Measurements from ENCODE around the gene LHFPL2.

LHFPL2 gene

DNA sequence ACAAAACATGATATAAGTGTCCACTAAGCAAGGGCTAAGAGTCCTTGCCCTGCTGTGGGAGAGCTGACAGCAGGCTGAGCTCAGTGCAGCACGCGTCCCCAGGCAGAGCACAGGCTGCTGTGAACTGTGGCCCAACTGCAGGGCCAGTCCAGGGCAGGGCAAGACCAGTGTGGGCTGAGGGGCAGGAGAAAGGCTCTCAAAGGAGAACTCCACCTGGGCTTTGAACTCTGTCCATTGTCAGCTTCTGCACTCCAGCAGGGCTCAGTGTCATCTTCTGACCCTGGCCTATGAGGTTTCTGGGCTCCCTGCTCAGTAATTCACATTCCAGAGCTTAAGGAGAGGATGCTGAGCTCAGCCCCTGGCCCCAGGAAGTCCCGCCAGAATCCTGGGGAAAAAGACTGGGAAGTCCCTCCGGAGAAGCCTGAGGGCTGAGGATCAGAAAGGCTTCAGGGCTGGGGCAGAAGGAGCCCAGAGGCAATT, 37.4 kb downstream of the LHFPL2 start:
- peaks cover 7 to 10% of the 10 kb centered on the region in 2 donors for H3K4me1 ChIP-seq (ENCODE audit: control insufficient read depth in 1 of 2, insufficient read depth in 2 of 2, low read length in 2 of 2)
- no peaks in the 10 kb centered on the region for H3K27me3 ChIP-seq (ENCODE audit: control insufficient read depth in 1 of 2, insufficient read depth in 2 of 2, low read length in 2 of 2)
- no peaks in the 10 kb centered on the region for H3K9me3 ChIP-seq (ENCODE audit: control insufficient read depth in 1 of 2, low read length in 2 of 2)
- no peak overlapping the region for H3K9ac ChIP-seq (ENCODE audit: low read depth in 1 of 2, low read length in 2 of 2)
- no peak overlapping the region for H3K4me3 ChIP-seq (ENCODE audit: low read depth in 1 of 2, low read length in 2 of 2)
- no peak overlapping the region for H3K27ac ChIP-seq (ENCODE audit: low read depth, low read length)
- H3K36me3 ChIP-seq (ENCODE audit: control insufficient read depth in 1 of 2, insufficient read depth in 2 of 2, low read length in 2 of 2), result peaks cover 0 to 15% of the 10 kb centered on the region in 2 donors

DNA sequence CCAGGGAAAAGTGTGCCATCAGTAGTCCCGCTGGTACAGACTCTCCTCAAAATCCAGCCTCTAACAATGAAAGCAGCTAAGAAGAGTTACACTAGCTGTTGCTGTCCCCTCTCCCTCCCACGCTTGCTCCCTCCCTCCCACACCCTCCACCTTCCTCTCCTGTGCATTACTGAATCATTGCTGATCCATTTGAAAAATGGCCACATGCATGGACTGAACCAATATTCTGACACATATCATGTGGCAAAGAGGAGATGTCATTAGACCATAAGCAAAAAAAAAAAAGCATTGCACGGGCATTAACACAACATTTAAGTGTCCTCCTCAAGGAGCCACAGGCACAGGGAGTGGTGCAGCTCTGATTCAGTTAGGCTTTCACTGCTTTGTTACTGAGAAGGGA, 37.9 kb downstream of the LHFPL2 start:
- no peak overlapping the region for H3K4me3 ChIP-seq (ENCODE audit: low read depth in 1 of 2, low read length in 2 of 2)
- H3K27me3 ChIP-seq (ENCODE audit: control insufficient read depth in 1 of 2, insufficient read depth in 2 of 2, low read length in 2 of 2), result no peaks in the 10 kb centered on the region
- H3K9me3 ChIP-seq (ENCODE audit: control insufficient read depth in 1 of 2, low read length in 2 of 2), result no peaks in the 10 kb centered on the region
- H3K27ac ChIP-seq (ENCODE audit: low read depth, low read length), result no peak overlapping the region
- H3K9ac ChIP-seq (ENCODE audit: low read depth in 1 of 2, low read length in 2 of 2), result no peak overlapping the region
- peaks cover 0 to 15% of the 10 kb centered on the region in 2 donors for H3K36me3 ChIP-seq (ENCODE audit: control insufficient read depth in 1 of 2, insufficient read depth in 2 of 2, low read length in 2 of 2)
- H3K4me1 ChIP-seq (ENCODE audit: control insufficient read depth in 1 of 2, insufficient read depth in 2 of 2, low read length in 2 of 2), result peaks cover 7 to 9% of the 10 kb centered on the region in 2 donors

DNA sequence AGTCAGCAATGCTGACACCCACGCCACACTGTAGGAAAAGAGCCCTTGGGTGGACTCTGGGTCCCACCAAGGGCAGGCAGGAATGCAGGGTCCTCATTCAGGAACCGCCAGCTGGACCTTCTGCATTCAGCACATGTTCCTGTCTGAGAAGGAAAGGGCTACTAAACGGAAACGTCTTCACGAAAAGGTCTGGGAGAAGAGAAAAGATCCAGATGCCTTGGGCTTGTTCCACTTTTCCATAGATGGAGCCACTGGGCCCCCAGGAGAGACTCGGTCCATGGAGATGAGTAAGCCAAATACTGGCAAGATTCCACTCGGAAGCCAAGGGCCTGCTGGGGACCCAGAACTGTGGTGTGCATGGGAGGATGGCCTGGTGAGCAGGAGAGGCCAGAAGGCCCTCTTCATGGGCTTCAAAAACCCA, 38.4 kb downstream of the LHFPL2 start:
- Histone ChIP-seq H3K9me3 (ENCODE audit: control insufficient read depth in 1 of 2, low read length in 2 of 2) (no peaks in the 10 kb centered on the region), H3K27me3 (ENCODE audit: control insufficient read depth in 1 of 2, insufficient read depth in 2 of 2, low read length in 2 of 2) (no peaks in the 10 kb centered on the region), H3K27ac (ENCODE audit: low read depth, low read length) (no peak overlapping the region), H3K9ac (ENCODE audit: low read depth in 1 of 2, low read length in 2 of 2) (no peak overlapping the region), H3K4me3 (ENCODE audit: low read depth in 1 of 2, low read length in 2 of 2) (no peak overlapping the region), H3K4me1 (ENCODE audit: control insufficient read depth in 1 of 2, insufficient read depth in 2 of 2, low read length in 2 of 2) (peaks cover 6 to 9% of the 10 kb centered on the region in 2 donors), H3K36me3 (ENCODE audit: control insufficient read depth in 1 of 2, insufficient read depth in 2 of 2, low read length in 2 of 2) (peaks cover 0 to 15% of the 10 kb centered on the region in 2 donors)

DNA sequence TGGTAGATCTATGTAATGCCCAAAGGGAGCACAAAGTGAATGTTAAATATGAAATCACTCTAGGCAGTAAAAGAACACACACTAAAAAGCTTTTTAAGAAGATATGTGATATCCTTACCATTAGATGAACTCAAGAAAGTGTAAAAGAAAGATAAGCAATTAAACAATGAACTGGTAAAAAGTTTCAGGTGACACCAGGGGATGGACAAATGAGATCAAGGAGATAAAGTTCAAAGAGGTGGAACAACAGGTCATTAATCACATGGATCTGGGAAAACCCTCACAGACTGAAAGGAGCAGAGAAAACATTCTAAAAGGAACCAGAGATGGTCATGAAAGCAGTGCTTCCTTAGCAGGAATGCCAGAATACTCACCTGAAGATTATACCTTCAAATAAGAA, 40.7 kb downstream of the LHFPL2 start:
- Histone ChIP-seq H3K9me3 (ENCODE audit: control insufficient read depth in 1 of 2, low read length in 2 of 2) (no peaks in the 10 kb centered on the region), H3K27me3 (ENCODE audit: control insufficient read depth in 1 of 2, insufficient read depth in 2 of 2, low read length in 2 of 2) (no peaks in the 10 kb centered on the region), H3K4me1 (ENCODE audit: control insufficient read depth in 1 of 2, insufficient read depth in 2 of 2, low read length in 2 of 2) (peaks cover 6 to 14% of the 10 kb centered on the region in 2 donors), H3K36me3 (ENCODE audit: control insufficient read depth in 1 of 2, insufficient read depth in 2 of 2, low read length in 2 of 2) (peaks cover 0 to 11% of the 10 kb centered on the region in 2 donors), H3K27ac (ENCODE audit: low read depth, low read length) (no peak overlapping the region), H3K9ac (ENCODE audit: low read depth in 1 of 2, low read length in 2 of 2) (no peak overlapping the region), H3K4me3 (ENCODE audit: low read depth in 1 of 2, low read length in 2 of 2) (no peak overlapping the region)

GRCh38 chr5:78606241-78606640, 42.3 kb downstream of the LHFPL2 start:
- Histone ChIP-seq H3K4me1 (ENCODE audit: control insufficient read depth in 1 of 2, insufficient read depth in 2 of 2, low read length in 2 of 2) (peaks cover 6 to 20% of the 10 kb centered on the region in 2 donors), H3K27ac (ENCODE audit: low read depth, low read length) (no peak overlapping the region)

GRCh38 chr5:78605611-78606010, 43.0 kb downstream of the LHFPL2 start:
- no peak overlapping the region for H3K4me3 ChIP-seq (ENCODE audit: low read depth in 1 of 2, low read length in 2 of 2)
- peaks cover 6 to 20% of the 10 kb centered on the region in 2 donors for H3K4me1 ChIP-seq (ENCODE audit: control insufficient read depth in 1 of 2, insufficient read depth in 2 of 2, low read length in 2 of 2)
- H3K36me3 ChIP-seq (ENCODE audit: control insufficient read depth in 1 of 2, insufficient read depth in 2 of 2, low read length in 2 of 2), result peaks cover 0 to 9% of the 10 kb centered on the region in 2 donors
- H3K27me3 ChIP-seq (ENCODE audit: control insufficient read depth in 1 of 2, insufficient read depth in 2 of 2, low read length in 2 of 2), result no peaks in the 10 kb centered on the region
- H3K9me3 ChIP-seq (ENCODE audit: control insufficient read depth in 1 of 2, low read length in 2 of 2), result no peaks in the 10 kb centered on the region
- H3K27ac ChIP-seq (ENCODE audit: low read depth, low read length), result no peak overlapping the region
- no peak overlapping the region for H3K9ac ChIP-seq (ENCODE audit: low read depth in 1 of 2, low read length in 2 of 2)

More at GRCh38 chr5:78606241-78606640, 42.3 kb downstream of the LHFPL2 start:
- no peak overlapping the region for H3K4me3 ChIP-seq (ENCODE audit: low read depth in 1 of 2, low read length in 2 of 2)
- no peaks in the 10 kb centered on the region for H3K27me3 ChIP-seq (ENCODE audit: control insufficient read depth in 1 of 2, insufficient read depth in 2 of 2, low read length in 2 of 2)
- peaks cover 0 to 11% of the 10 kb centered on the region in 2 donors for H3K36me3 ChIP-seq (ENCODE audit: control insufficient read depth in 1 of 2, insufficient read depth in 2 of 2, low read length in 2 of 2)
- H3K9me3 ChIP-seq (ENCODE audit: control insufficient read depth in 1 of 2, low read length in 2 of 2), result no peaks in the 10 kb centered on the region
- no peak overlapping the region for H3K9ac ChIP-seq (ENCODE audit: low read depth in 1 of 2, low read length in 2 of 2)

- no peak overlapping the region for H3K9ac ChIP-seq (ENCODE audit: low read depth in 1 of 2, low read length in 2 of 2)
- no peaks in the 10 kb centered on the region for H3K27me3 ChIP-seq (ENCODE audit: control insufficient read depth in 1 of 2, insufficient read depth in 2 of 2, low read length in 2 of 2)
- H3K36me3 ChIP-seq (ENCODE audit: control insufficient read depth in 1 of 2, insufficient read depth in 2 of 2, low read length in 2 of 2), result peaks cover 0 to under 1% of the 10 kb centered on the region in 2 donors
- no peak overlapping the region for H3K27ac ChIP-seq (ENCODE audit: low read depth, low read length)
- no peak overlapping the region for H3K4me3 ChIP-seq (ENCODE audit: low read depth in 1 of 2, low read length in 2 of 2)
- no peaks in the 10 kb centered on the region for H3K9me3 ChIP-seq (ENCODE audit: control insufficient read depth in 1 of 2, low read length in 2 of 2)
- peaks cover 6 to 20% of the 10 kb centered on the region in 2 donors for H3K4me1 ChIP-seq (ENCODE audit: control insufficient read depth in 1 of 2, insufficient read depth in 2 of 2, low read length in 2 of 2)
These were observed 43.8 kb downstream of the LHFPL2 start for GRCh38 chr5:78604689-78605285.

- Histone ChIP-seq H3K4me1 (ENCODE audit: control insufficient read depth in 1 of 2, insufficient read depth in 2 of 2, low read length in 2 of 2) (peaks cover 6 to 20% of the 10 kb centered on the region in 2 donors), H3K27me3 (ENCODE audit: control insufficient read depth in 1 of 2, insufficient read depth in 2 of 2, low read length in 2 of 2) (no peaks in the 10 kb centered on the region), H3K9me3 (ENCODE audit: control insufficient read depth in 1 of 2, low read length in 2 of 2) (no peaks in the 10 kb centered on the region), H3K36me3 (ENCODE audit: control insufficient read depth in 1 of 2, insufficient read depth in 2 of 2, low read length in 2 of 2) (no peaks in the 10 kb centered on the region), H3K4me3 (ENCODE audit: low read depth in 1 of 2, low read length in 2 of 2) (no peak overlapping the region), H3K27ac (ENCODE audit: low read depth, low read length) (no peak overlapping the region), H3K9ac (ENCODE audit: low read depth in 1 of 2, low read length in 2 of 2) (no peak overlapping the region)
These were observed 44.9 kb downstream of the LHFPL2 start for GRCh38 chr5:78603636-78604175.

GRCh38 chr5:78602400-78602799, 46.2 kb downstream of the LHFPL2 start:
- H3K36me3 ChIP-seq (ENCODE audit: control insufficient read depth in 1 of 2, insufficient read depth in 2 of 2, low read length in 2 of 2), result no peaks in the 10 kb centered on the region
- H3K27ac ChIP-seq (ENCODE audit: low read depth, low read length), result no peak overlapping the region
- no peak overlapping the region for H3K4me3 ChIP-seq (ENCODE audit: low read depth in 1 of 2, low read length in 2 of 2)
- H3K4me1 ChIP-seq (ENCODE audit: control insufficient read depth in 1 of 2, insufficient read depth in 2 of 2, low read length in 2 of 2), result peaks cover 6 to 20% of the 10 kb centered on the region in 2 donors
- H3K27me3 ChIP-seq (ENCODE audit: control insufficient read depth in 1 of 2, insufficient read depth in 2 of 2, low read length in 2 of 2), result no peaks in the 10 kb centered on the region
- H3K9me3 ChIP-seq (ENCODE audit: control insufficient read depth in 1 of 2, low read length in 2 of 2), result no peaks in the 10 kb centered on the region
- H3K9ac ChIP-seq (ENCODE audit: low read depth in 1 of 2, low read length in 2 of 2), result no peak overlapping the region

DNA sequence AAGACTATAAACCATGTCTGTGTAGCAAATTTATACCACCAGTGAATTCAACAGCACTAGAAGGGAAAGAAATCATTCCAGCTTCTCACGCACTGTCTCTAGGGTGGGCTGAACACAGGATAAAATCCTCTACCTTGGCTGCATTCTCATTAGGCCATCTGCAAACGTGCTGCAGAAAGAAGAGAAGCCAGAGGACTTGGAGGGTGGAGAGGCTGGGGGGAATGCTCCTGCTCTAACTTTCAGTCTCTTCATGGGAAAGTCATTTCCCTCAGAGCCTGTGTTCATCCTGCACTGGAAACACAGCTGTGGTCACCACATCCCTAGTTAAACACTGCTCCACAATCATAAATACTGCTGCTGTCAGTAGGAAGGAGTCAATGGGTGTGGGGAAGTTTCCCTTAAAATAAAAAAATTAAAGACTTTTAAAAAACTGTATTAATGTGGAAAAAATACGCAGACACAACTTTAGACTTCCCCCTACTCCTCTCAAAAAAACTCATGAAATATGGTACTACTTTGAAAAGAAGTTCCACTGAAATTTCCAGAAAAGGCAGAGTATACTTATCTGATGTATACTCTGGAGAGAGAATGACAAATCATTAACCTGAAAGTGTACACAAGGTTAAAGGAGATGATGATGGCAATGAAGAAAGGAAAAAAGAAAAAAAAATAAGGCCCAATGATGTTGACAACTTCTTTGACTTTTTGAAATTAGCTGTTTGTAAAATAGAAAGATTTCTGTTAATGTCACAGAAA, 46.8 kb downstream of the LHFPL2 start:
- no peak overlapping the region for H3K9ac ChIP-seq (ENCODE audit: low read depth in 1 of 2, low read length in 2 of 2)
- H3K4me3 ChIP-seq (ENCODE audit: low read depth in 1 of 2, low read length in 2 of 2), result no peak overlapping the region
- peaks cover 6 to 20% of the 10 kb centered on the region in 2 donors for H3K4me1 ChIP-seq (ENCODE audit: control insufficient read depth in 1 of 2, insufficient read depth in 2 of 2, low read length in 2 of 2)
- no peaks in the 10 kb centered on the region for H3K36me3 ChIP-seq (ENCODE audit: control insufficient read depth in 1 of 2, insufficient read depth in 2 of 2, low read length in 2 of 2)
- no peaks in the 10 kb centered on the region for H3K9me3 ChIP-seq (ENCODE audit: control insufficient read depth in 1 of 2, low read length in 2 of 2)
- no peaks in the 10 kb centered on the region for H3K27me3 ChIP-seq (ENCODE audit: control insufficient read depth in 1 of 2, insufficient read depth in 2 of 2, low read length in 2 of 2)
- H3K27ac ChIP-seq (ENCODE audit: low read depth, low read length), result no peak overlapping the region
